Measurements from ENCODE around the gene PRDM8.
"Not testable (repeated sequence)": the region's sequence is repeated elsewhere in the genome, so short reads cannot be mapped to it uniquely, and the experiment has no call there.

Gene PRDM8

DNA sequence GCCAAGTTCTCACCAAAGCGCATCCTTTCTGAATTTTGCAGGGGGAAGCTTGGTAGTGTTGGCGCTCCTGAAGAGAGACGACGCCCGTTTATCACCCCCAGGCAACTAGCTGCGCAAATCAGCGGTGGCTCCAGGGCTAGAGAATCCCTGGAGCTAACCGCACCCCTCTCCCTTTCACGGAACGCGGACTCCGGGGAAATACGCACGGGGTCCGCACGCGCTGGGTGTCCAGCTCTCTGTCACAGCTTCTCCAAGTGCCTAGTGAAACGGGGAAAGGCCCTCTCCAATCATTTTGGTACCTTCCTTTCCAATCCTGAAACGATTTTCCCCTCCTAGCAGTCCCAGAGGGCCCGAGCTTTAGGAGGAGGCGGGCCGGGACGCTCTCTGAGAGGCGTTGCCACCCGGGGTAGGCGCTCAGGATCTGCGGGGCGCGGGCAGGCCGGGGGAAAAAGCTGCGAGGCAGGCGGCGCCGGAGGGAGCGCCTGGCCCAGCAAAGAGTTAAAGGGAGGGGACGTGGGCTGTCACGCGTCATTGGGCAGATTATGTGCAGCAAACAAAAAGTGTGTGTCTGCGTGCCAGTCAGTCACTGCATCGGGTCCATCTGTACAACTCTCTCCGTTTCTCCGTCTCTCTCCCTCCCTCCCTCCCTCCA lies at the start of gene PRDM8:
Gene PRDM8 (plus strand): TSS at position 582 of the 652 bp plus-strand sequence. CDS start 2,578 bp downstream, outside the sequence.
- no peak for DNase-seq (ENCODE audit: low spot score)

DNA sequence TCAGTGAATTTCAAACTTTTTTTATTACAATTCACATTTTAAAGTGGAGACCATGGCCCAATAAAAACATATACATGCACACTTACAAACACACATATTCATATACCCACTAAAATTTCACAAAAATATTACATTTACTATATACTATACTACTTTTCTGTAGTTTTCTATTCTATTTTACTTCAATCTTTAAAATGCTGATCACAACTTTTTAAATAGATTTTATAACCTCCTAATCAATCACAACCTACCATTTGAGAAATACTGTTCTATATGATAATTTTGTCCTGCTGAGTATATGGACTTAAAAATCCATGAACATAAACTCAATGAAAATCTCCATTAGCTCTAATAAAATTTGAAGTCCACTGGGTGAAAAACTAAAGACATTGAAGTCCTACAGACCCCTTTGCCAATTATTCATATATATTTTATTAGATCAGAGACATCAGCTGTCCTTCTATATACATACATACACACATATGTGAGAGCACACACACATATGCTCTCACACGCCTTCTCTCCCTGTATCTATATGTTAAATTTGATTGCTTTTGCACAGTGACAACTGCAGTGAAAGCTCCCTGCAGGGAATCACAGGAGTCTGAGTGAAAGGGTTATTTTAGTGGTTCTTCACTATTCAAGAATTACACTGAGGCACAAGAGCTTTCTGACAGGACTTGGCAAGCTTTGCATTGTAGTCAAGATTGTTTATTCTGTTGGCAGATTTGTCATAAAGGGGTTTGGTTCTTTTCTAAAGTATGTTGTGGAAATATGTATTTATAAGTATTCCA lies 46.7 kb upstream of the PRDM8 start:
- DNase-seq (ENCODE audit: low spot score): no peak

DNA sequence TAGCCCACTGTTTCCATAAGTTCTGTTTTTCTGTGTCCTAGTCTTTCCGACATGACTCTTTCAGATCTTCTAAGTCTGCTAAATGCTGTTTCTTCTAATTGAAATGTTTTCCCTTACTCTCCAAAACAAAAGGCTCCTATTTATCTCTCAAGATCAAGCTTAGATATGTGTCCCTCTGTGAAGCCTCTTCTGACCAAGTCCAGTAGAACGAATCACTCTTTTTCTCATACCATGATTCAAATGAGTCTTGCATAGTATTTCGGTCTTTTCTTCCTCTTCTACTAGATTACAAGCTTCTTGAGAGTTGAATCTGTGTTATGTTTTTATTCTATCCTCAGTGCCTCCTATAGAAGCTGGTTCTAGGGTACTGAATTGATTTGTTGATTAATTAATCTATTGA lies 45.3 kb upstream of the PRDM8 start:
- no peak for DNase-seq (ENCODE audit: low spot score)

DNA sequence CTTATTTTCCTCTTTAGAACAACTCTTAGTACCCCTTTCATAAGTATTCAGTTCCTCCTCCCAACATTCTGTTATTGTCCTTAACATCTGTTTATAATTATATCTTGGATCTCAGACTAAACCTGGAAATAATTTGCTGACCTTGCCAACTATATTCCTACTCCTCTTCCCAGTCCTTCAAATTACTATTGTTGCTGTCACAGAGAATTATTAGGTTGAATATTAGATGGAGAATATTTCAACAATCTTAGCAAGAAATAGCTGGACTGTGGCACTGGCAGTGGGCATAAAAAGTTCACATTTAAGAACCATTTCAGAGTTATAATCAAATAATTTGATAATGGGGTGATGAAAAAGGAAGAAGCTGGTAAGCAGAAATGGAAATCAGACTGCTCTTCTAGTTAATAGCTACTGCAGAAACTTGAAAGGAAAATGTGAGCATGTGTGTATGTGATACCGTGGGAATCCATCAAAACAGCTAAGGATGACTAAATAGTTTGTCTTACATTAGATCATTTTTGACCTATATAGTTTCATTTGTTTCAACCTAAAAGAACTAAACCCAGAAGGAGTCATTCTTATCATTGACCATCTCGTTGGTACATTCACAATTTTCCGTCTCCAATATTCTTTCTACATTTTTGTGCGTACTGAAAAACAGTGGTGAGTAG lies 43.3 kb upstream of the PRDM8 start:
- DNase-seq (ENCODE audit: low spot score): no peak

DNA sequence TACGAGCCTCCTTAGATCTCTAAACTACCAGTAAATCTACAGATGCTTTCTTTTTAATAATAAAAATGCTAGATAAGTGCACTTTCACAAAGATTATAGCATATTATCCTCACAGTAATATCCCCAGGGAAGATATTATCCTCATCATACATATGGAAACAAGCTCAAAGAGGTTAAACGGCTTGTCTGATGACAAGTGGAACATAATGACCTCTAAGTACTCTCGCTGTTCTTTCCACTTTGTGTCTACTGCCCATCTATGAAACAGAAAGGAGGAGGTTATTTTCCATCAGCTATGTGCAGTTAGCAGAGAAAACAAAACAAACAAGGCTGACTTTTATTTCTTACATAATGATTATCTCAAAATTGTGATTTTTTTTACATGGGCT lies 42.8 kb upstream of the PRDM8 start:
- no peak for DNase-seq (ENCODE audit: low spot score)

DNA sequence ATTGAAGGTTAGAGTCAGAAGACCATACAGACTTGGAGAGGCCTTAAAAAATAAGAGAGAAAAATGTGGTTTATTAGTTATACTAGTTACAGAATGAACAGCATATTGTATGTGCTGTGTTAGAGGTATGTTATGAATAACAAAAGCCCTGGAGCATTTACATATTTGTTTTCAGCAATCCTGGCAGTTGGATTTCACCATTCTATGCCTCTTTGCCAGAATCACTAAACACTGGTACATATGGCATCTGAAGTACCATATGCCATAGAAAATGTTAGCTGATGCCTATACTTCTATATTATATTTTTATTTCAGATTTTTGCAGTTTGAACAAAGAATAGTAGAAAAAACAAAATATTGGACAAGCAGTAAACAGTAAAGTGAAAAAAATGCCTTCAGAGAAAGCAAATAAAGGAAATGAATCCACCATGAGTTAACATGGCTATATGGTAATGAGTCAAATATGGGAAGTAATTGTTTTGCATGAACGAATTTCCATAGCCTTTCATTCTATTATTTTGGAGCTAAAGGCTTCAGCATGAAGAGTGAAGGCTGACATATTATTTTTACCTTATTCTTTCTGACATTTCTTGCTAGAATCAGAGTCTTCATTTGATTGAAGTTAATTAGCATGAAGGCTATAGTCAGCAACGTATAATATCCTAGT lies 41.9 kb upstream of the PRDM8 start:
- DNase-seq (ENCODE audit: low spot score): no peak

DNA sequence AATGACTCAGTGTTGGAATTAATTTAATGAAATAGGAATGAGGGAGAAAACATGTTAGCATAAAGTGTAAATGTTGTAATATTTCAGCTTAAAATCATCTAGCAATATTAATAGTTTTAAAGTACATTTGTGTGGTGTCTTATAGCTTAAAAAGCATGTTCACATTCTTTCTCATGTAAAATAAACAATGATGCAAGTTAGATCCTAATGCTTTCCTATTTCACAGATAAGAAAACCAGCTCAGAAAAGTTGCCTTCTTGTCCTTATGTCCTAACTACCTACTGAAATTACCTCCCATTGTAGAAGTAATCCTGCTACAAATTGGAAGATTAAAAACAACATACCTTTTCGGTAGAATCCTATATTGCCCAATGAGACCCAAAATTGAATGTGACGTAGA lies 40.9 kb upstream of the PRDM8 start:
- DNase-seq (ENCODE audit: low spot score): no peak

DNA sequence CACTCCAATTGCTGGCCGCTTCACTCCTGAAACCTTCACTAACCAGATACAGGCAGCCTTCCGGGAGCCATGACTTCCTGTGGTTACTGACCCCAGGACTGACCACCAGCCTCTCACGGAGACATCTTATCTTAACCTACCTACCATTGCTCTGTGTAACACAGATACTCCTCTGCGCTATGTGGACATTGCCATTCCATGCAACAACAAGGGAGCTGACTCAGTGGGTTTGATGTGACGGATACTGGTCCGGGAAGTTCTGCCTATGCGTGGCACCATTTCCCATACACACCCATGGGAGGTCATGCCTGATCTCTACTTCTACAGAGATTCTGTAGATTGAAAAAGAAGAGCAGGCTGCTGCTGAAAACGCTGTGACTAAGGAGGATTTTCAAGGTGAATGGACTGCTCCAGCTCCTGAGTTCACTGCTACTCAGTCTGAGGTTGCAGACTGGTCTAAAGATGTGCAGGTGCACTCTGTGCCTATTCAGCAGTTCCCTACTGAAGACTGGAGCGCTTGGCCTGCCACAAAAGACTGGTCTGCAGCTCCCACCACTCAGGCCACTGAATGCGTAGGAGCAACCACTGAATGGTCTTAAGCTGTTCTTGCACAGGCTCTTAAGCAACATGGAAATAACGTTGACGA lies 35.8 kb upstream of the PRDM8 start:
- no peak for DNase-seq (ENCODE audit: low spot score)

DNA sequence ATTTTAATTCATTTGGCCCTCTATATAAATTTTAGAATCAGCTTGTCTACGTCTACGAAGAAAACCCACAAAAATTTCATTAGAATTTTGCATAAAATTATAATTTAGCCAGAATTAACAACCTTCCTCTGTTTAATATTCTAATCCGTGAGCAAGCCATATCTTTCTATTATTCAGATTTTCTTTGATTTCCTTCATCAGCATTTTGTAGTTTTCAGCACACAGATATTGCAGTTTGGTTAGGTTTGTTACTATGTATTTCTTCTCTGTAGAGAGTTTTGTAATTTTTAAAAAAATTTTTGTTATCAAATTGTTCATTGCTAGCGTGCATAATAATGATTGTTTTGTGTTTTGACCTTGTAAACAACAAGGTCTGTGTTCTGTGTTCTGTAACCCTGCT lies 34.9 kb upstream of the PRDM8 start:
- DNase-seq (ENCODE audit: low spot score): no peak

DNA sequence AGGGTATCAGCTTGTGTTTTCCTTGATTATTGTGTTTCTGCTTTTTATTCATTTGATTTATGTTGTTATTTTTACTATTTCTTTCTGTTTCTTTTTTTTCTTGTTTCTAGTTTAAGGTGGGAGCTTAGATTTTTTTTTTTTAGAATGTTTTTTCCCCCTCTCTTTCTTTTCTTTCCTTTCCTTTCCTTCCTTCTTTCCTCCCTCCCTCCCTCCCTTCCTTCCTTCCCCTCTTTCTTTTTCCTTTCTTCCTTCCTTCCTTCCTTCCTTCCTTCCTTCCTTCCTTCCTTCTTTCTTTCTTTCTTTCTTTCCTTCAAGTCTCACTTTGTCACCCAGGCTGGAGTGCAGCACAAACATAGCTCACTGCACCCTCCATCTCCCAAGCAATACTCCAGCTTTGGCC lies 31.4 kb upstream of the PRDM8 start:
- no peak for DNase-seq (ENCODE audit: low spot score)

DNA sequence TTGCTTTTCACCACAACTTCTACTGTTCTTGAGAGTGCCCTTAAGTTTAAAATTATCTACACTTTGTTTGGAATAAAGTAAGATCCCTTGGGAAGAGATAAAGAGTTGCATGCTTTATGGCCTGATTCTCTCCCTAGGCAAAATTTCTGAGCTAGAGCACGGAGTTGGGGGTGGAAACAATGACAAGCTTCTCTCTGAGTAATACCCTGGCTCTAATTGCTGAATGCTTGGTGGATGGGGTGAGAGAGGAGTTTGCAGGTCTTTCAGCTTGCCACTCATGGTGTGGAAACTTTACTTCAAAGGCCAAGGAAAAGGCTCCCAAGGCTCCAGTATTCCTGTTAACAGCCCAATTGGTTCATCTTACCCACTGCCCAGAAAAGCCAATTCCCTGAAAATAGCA lies 26.1 kb upstream of the PRDM8 start:
- no peak for DNase-seq (ENCODE audit: low spot score)

DNA sequence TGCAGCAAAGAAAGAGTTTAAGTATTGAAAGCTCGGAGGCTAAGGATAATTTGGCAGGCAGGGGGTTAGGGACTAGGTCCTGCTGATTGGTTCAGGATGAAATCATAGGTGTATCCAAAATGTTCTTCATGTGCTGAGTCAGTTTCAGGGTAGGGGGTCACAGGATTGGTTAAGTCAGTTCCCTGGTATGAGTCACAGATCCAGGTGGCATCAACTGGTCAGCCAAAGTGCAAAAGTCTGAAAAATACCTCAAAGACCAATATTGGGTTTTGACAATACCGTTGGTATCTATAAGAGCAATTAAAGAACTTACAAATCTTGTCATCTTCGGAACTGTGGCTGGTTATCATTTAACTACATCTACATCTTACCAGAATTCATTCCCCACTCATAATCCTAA lies 25.6 kb upstream of the PRDM8 start:
- no peak for DNase-seq (ENCODE audit: low spot score)

DNA sequence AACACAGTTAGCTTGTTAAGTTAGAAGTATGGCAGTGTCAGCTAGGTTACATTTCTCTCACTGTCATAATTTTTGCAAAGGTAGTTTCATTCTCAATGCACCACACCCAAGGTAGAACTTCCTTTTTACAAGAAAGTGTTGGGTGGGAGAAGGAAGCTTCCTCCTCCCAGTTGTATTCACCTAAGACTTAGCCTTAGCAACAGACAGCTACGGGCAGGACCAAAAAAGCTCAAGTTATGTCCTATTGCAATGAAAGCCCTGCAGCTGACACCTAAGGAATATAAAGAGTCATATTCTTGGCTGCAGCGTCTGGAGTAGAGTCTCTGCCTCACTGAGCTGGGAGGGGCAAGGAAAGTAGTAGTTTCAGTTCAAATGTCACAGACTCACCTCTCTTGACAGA lies 25.1 kb upstream of the PRDM8 start:
- DNase-seq (ENCODE audit: low spot score): no peak

DNA sequence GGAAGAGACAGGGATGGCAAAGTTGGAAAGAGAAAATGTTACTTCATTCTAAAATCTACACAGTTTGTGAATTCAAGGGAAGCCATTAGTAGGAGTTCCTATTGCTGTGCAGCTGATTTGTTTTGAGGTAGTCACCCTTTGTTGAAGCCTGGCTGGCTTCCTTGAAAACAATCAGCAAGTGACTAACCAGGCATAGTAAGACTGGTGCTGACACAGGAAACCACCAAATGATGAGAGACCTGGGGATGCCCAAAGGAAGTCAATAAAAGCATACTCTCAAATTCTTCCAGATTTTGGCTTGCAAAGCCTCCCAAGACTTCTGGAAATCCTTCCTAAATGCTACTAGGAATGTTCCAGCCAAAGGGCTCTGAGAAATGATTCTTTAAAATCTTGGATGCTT lies 23.9 kb upstream of the PRDM8 start:
- DNase-seq (ENCODE audit: low spot score): no peak

DNA sequence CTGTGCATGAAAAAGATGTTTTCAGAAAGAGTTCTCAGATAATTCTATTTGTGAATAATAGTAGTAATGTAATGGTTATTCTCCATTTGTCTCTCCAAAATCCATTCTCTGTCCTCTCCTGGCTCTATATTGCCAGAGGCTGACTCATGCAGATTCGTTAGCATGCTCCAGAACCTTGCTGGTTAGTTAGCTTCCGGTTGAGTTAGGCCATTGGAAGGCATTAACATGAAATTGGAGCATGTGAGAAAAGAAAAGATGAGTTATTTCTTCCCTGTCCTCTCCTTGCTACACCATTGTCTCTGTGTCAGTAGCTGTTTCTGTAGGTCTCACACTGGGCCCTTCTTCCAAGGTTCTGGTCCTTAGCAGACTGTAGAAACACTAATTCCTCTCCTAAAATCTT lies 23.5 kb upstream of the PRDM8 start:
- DNase-seq (ENCODE audit: low spot score): no peak

DNA sequence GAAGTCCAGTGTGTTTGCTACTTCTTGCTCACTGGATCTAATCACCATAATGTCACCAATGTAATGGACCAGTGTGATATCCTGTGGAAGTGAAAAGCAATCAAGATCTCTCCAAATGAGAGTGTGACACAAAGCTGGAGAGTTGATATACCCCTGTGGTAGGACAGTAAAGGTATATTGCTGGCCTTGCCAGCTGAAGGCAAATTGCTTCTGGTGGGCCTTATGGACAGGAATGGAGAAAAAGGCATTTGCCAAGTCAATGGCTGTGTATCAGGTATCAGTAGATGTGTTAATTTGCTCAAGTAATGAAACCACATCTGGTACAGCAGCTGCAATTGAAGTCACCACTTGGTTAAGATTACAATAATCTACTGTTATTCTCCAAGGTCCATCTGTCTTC lies 19.5 kb upstream of the PRDM8 start:
- DNase-seq (ENCODE audit: low spot score): not testable (repeated sequence)

DNA sequence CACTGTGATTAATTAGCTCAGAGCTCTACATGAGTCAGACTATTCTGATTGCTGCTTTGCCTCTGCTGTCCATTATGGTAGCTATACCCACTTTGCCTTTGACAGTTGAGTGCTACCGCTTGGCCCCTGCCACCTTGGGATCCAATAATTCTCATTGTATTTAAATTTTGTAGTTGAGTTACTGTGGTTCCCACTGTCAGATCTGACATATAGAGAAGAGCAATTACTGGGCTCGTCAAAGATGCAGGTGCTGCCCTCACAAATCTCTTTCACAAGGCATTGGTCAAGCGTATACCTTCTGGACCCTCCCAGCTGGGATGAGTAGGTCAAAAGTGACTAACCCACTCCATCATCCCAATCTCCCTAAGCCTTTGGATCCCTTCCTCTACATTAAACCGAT lies 18.3 kb upstream of the PRDM8 start:
- DNase-seq (ENCODE audit: low spot score): no peak

DNA sequence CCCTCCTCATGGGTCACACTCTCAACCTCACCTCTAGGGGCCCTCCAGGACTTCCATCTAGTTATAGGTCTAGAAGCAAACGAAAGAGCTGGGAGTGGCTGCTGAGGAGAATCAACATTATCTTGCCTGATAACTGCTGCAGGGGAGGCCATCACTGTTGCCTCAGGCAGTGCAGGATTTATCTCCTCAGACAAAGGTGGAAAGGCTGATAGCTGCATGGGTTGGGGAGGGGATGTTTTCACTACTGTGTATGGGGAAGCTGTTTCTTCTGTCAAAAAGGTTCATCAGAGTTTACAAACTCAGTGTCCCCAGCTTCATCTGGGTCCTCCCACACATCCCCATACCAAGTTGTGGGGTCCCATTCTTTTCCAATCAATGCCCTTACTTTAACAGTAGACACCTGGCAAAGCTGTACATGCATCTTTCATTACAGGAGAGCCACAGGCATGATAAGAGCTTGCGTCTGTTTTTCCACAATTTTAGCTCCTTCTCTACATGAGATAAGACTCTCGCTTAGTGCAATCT lies 17.6 kb upstream of the PRDM8 start:
- no peak for DNase-seq (ENCODE audit: low spot score)

DNA sequence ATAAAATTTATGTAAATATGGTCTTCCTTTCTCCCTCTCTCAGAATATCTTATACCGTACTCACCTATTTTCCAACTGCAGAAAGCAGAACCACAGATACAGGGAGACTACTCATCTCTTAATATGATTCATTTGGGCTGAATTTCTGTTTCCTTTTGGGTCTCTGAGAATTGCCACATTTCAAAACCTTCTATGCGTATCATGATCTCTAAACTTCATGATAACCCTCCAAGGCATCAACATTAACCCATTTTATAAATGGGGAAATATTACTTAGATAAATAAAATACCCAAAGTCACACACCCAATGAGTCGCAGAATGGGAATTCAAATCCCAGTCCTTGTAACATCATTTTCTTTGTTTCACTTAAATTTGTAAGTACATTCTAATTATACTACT lies 16.6 kb upstream of the PRDM8 start:
- no peak for DNase-seq (ENCODE audit: low spot score)

DNA sequence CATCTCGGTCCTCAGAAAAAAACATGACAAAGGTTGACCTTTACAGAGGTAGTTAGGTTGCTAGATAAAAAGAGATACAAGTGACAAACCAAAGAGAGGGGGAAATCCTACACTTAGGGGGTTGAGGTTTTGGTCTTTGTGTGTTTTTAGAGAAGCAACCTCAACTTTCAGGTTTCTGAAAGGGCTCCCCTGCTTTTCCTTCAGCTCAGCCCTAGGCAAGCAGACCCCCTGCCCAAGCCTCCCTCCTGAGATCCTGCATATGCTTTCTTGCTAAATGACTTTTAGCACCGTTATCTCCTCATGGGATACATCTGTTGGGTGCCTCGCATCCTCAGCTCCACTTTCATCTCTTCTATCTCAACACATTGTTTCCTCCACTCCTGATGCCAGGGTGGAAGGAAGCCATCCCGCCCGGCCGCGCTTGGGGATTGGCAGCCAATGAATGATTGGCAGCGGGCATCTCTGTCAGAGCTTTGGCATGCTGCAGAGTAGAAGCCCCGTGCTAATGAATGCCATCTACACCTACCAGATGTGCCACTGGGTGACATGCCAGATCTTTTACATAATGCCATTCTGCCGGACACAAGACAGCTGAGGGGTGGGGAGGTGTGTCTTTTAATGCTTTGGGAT lies 15.0 kb upstream of the PRDM8 start:
- no peak for DNase-seq (ENCODE audit: low spot score)

DNA sequence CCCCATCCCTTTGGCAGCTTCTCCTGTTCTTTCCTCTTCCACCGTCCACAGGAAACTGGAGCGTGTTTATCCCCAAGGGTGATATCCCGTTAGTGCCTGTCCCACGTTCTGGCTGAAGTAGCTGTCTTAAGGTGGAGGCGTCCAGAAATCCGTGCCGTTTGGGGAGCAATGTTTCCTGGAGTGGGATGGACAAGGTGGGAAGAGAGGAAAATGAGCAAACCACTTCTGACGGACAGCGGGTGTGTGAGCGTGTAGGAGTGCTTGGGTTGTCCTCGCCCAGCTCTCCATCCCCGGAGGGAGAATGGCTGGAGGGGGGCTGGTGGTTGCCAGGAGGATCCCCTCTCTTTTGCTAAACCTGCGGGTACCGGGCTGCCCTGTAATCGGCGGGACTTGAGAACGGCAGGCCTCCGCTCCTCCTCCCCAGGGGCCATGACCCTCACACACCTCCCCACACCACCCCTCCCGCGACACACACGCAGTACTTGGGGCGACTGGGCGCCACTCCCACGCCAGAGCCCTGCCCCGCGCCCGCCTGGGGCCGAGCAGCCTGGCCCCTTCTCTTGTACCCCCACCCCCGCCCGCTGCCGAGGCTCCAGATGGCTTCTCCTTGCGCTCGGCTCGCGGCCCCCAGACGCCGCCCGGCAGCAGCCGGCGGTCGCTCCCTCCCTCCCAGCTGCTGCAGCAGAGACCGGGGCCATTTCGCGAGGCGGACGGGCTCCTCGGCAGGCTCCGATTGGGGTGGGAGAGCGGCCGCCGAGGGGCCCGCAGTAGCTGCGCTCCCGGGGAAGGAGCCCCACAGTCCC lies 13.9 kb upstream of the PRDM8 start:
- DNase-seq (ENCODE audit: low spot score): no peak

Measured in SW480 (cell line).